PC-3 (cell line): ENCODE results near the gene NME7. TPM values are rescaled to one million over a fixed set of nuclear protein-coding genes. Genes with fewer than 3 reads are reported as not detected.
A peak's percentile ranks its signal among the peaks of the same experiment; 100 is the strongest.
"Not testable (repeated sequence)": the region's sequence is repeated elsewhere in the genome, so short reads cannot be mapped to it uniquely, and the experiment has no call there.

Source experiments
- ATAC-seq: fragments of 200-7000 bp; cut with Tn5 transposase; 2 replicates; pipeline ENCODE4 v1.9.1; 2020; ENCODE audit warnings: mild to moderate bottlenecking, moderate library complexity
- BruUV-seq: library from RNA; stranded (reverse); fragments of 400-500 nt; replicated peaks from 2 replicates; lab custom pipeline; 2021; lab: Mats Ljungman, UMichigan
- CTCF ChIA-PET: fragments of 300-600 bp; sonication (Branson Sonifier 250); formaldehyde crosslinking; loops from one replicate; lab custom pipeline; 2022; ENCODE audit warnings: antibody characterized with exemption; lab: Charles Lee
- POLR2A ChIA-PET: fragments of 300-600 bp; sonication (Branson Sonifier 250); formaldehyde crosslinking; loops from one replicate; lab custom pipeline; 2022; ENCODE audit warnings: antibody characterized with exemption; ENCODE audit not compliant: unreplicated experiment; lab: Charles Lee
- DNase-seq: peaks from one replicate; pipeline ENCODE4 v3.0.0-alpha.2; 2015
- H2AFZ ChIP-seq: fragments of 300-600 bp; sonication (generic); 2 replicates; pipeline ENCODE4 v1.6.0; 2016; ENCODE audit warnings: antibody characterized with exemption, low read length
- H3F3A ChIP-seq: fragments of 300-600 bp; sonication (generic); one replicate; pipeline ENCODE4 v1.6.0; 2017; ENCODE audit warnings: antibody characterized with exemption, low read length, control low read depth, mild to moderate bottlenecking; ENCODE audit not compliant: unreplicated experiment
- H3K27ac ChIP-seq: fragments of 300-600 bp; sonication (generic); 2 replicates; pipeline ENCODE4 v1.5.1; 2016; ENCODE audit warnings: mild to moderate bottlenecking, low read length
- H3K27me3 ChIP-seq: fragments of 300-600 bp; sonication (generic); 2 replicates; pipeline ENCODE4 v1.6.1; 2016; ENCODE audit warnings: low read length, mixed read lengths
- H3K36me3 ChIP-seq: fragments of 300-600 bp; sonication (generic); 2 replicates; pipeline ENCODE4 v1.6.1; 2016; ENCODE audit warnings: low read depth, mixed run types, low read length, mixed read lengths
- H3K4me1 ChIP-seq: fragments of 300-600 bp; sonication (generic); 2 replicates; pipeline ENCODE4 v1.5.1; 2016; ENCODE audit warnings: low read length; ENCODE audit not compliant: insufficient read depth
- H3K4me2 ChIP-seq: fragments of 300-600 bp; sonication (generic); 2 replicates; pipeline ENCODE4 v1.6.0; 2016; ENCODE audit warnings: low read length
- H3K4me3 ChIP-seq: fragments of 300-600 bp; sonication (generic); 2 replicates; pipeline ENCODE4 v1.5.1; 2016; ENCODE audit warnings: mild to moderate bottlenecking, low read length, mixed read lengths
- H3K79me2 ChIP-seq: fragments of 300-600 bp; sonication (generic); 2 replicates; pipeline ENCODE4 v1.6.1; 2017; ENCODE audit warnings: low read length, mixed read lengths
- H3K9ac ChIP-seq: fragments of 300-600 bp; sonication (generic); 2 replicates; pipeline ENCODE4 v1.6.0; 2016; ENCODE audit warnings: mild to moderate bottlenecking, low read length
- H3K9me2 ChIP-seq: fragments of 300-600 bp; sonication (generic); replicated peaks from 2 replicates; pipeline ENCODE4 v1.6.1; 2016; ENCODE audit warnings: mixed run types, low read length, mixed read lengths
- H3K9me3 ChIP-seq: fragments of 300-600 bp; sonication (generic); 2 replicates; pipeline ENCODE4 v1.6.1; 2016; ENCODE audit warnings: low read length, mixed read lengths
- H4K20me1 ChIP-seq: fragments of 300-600 bp; sonication (generic); 2 replicates; pipeline ENCODE4 v1.6.1; 2016; ENCODE audit warnings: low read length, mixed read lengths
- CTCF ChIP-seq: fragments of 300-600 bp; sonication (generic); conservative IDR thresholded peaks from 2 replicates; pipeline ENCODE4 v1.5.1; 2017; ENCODE audit warnings: antibody characterized with exemption, low read depth, mild to moderate bottlenecking, low read length
- EZH2 ChIP-seq: fragments of 300-600 bp; sonication (generic); IDR thresholded peaks from one replicate; pipeline ENCODE4 v1.6.1; 2017; ENCODE audit warnings: antibody characterized with exemption, mild to moderate bottlenecking, low read length; ENCODE audit not compliant: unreplicated experiment
- EZH2phosphoT487 ChIP-seq: fragments of 300-600 bp; sonication (generic); IDR thresholded peaks from 2 replicates; pipeline ENCODE4 v1.6.1; 2018; ENCODE audit warnings: mild to moderate bottlenecking, antibody characterized with exemption, low read length, borderline replicate concordance
- intact Hi-C: fragments of 100-400 bp; cut with micrococcal nuclease; formaldehyde crosslinking; loops from 2 replicates; pipeline ENCODE4 v1.9.0; 2023
- total RNA-seq: library from RNA; depleted of rRNA; stranded (reverse); fragments of >200 nt; gene quantifications from 2 replicates; pipeline ENCODE4 v1.2.3, GENCODE V29; 2014

Gene NME7
- total RNA-seq, 1 experiment from 2014 or later, result 18.9 TPM

DNA sequence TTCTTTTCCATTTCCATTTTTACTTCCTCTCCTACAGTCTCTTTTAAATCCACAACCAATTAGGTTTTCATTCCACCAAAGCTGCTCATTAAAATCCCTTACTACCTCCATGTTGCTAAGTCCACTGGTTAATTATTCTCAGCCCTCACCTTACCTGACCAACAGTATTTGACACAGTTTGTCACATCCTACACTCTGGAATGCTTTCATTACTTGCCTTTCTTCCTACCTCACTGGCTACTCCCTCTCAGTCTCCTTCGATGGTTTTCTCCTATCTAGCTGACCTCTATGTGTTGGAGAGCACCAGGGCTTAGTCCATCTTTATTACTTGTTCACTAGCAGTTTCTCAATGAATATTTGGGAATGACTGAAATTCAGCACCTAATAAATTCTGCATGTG, 78.6 kb downstream of the NME7 start:
- H3K9me3 ChIP-seq, result no peaks in the 10 kb centered on the region
- no peaks in the 10 kb centered on the region for H3K9me2 ChIP-seq
- no peak overlapping the region for H3K27ac ChIP-seq
- no peak for TF ChIP-seq CTCF
- TF ChIP-seq EZH2, result no peak
- no peak for TF ChIP-seq EZH2phosphoT487
- DNase-seq, result no peak
- ChIA-PET CTCF (no interaction called here), POLR2A (no interaction called here)
- no peak overlapping the region for H3K4me3 ChIP-seq
- no TSS peak for BruUV-seq
- no peak overlapping the region for H3K4me2 ChIP-seq
- H4K20me1 ChIP-seq, result no peaks in the 10 kb centered on the region
- no peak overlapping the region for H3K9ac ChIP-seq
- H2AFZ ChIP-seq, result no peak overlapping the region
- no peaks in the 10 kb centered on the region for H3K79me2 ChIP-seq
- H3K4me1 ChIP-seq, result peaks cover 24% of the 10 kb centered on the region
- no peak for ATAC-seq
- H3K36me3 ChIP-seq, result no peaks in the 10 kb centered on the region; the same call in 1 of the 2 replicates
- no peaks in the 10 kb centered on the region for H3F3A ChIP-seq
- no peaks in the 10 kb centered on the region for H3K27me3 ChIP-seq
- intact Hi-C loops, result no loop called here

GRCh38 chr1:169288011-169288414, 79.6 kb downstream of the NME7 start:
- H3K9ac ChIP-seq, result no peak overlapping the region
- H3F3A ChIP-seq, result no peaks in the 10 kb centered on the region
- peak; percentile 96 for ATAC-seq
- no peaks in the 10 kb centered on the region for H3K9me2 ChIP-seq
- H2AFZ ChIP-seq, result no peak overlapping the region
- H3K4me2 ChIP-seq, result peak overlapping the region; percentile 59
- no peaks in the 10 kb centered on the region for H3K27me3 ChIP-seq
- H3K36me3 ChIP-seq, result no peaks in the 10 kb centered on the region; the same call in 1 of the 2 replicates
- H3K9me3 ChIP-seq, result no peaks in the 10 kb centered on the region
- 0 out of 2 replicates have a peak overlapping the region, but pooled peaks have one; percentile 15 for H3K27ac ChIP-seq
- DNase-seq, result peak; percentile 87
- no peaks in the 10 kb centered on the region for H3K79me2 ChIP-seq
- H4K20me1 ChIP-seq, result no peaks in the 10 kb centered on the region
- BruUV-seq, result no TSS peak
- CTCF ChIA-PET, result interaction anchor here (0.6 kb wide), 1 partner anchor 16 kb away, joined by 9 read pairs; no protein-coding TSS in a partner anchor
- intact Hi-C loops, result no loop called here
- H3K4me3 ChIP-seq, result no peak overlapping the region
- no peak for TF ChIP-seq EZH2
- no peak for TF ChIP-seq EZH2phosphoT487
- TF ChIP-seq CTCF, result peak; percentile 40; the same call in 1 of the 2 replicates
- peaks cover 24% of the 10 kb centered on the region for H3K4me1 ChIP-seq
- POLR2A ChIA-PET, result no interaction called here

GRCh38 chr1:169287280-169287679, 80.3 kb downstream of the NME7 start:
- no peak overlapping the region for H3K27ac ChIP-seq
- no peaks in the 10 kb centered on the region for H3K79me2 ChIP-seq
- no peaks in the 10 kb centered on the region for H3K9me3 ChIP-seq
- intact Hi-C loops, result no loop called here
- no TSS peak for BruUV-seq
- no peak overlapping the region for H2AFZ ChIP-seq
- H3F3A ChIP-seq, result no peaks in the 10 kb centered on the region
- ATAC-seq, result no peak
- H3K4me2 ChIP-seq, result no peak overlapping the region
- ChIA-PET CTCF (interaction anchor here (0.6 kb wide), 1 partner anchor 16 kb away, joined by 9 read pairs; no protein-coding TSS in a partner anchor), POLR2A (interaction anchor here (0.5 kb wide), 1 partner anchor 31 kb away, joined by 3 read pairs; no protein-coding TSS in a partner anchor)
- H3K36me3 ChIP-seq, result no peaks in the 10 kb centered on the region; the same call in 1 of the 2 replicates
- no peaks in the 10 kb centered on the region for H4K20me1 ChIP-seq
- peaks cover 24% of the 10 kb centered on the region for H3K4me1 ChIP-seq
- no peaks in the 10 kb centered on the region for H3K9me2 ChIP-seq
- no peak overlapping the region for H3K4me3 ChIP-seq
- no peaks in the 10 kb centered on the region for H3K27me3 ChIP-seq
- H3K9ac ChIP-seq, result no peak overlapping the region
- TF ChIP-seq EZH2 (no peak), EZH2phosphoT487 (no peak), CTCF (no peak)
- no peak for DNase-seq

GRCh38 chr1:169281562-169281961, 86.0 kb downstream of the NME7 start:
- H3K36me3 ChIP-seq, H3K27ac ChIP-seq, ATAC-seq, H4K20me1 ChIP-seq, CTCF ChIA-PET, intact Hi-C loops, H2AFZ ChIP-seq, H3K4me2 ChIP-seq, H3K79me2 ChIP-seq, H3K4me3 ChIP-seq, H3K9me2 ChIP-seq, DNase-seq, H3F3A ChIP-seq, BruUV-seq, H3K9me3 ChIP-seq, H3K9ac ChIP-seq, POLR2A ChIA-PET, H3K4me1 ChIP-seq, H3K27me3 ChIP-seq: not testable (repeated sequence)
